ENCODE data around the gene PPP1R37. TPM values are rescaled to one million over a fixed set of nuclear protein-coding genes. Genes with fewer than 3 reads are reported as not detected.

PPP1R37 gene
- total RNA-seq, 2 donors from 2014 or later: 21.7 to 22.9 TPM

DNA sequence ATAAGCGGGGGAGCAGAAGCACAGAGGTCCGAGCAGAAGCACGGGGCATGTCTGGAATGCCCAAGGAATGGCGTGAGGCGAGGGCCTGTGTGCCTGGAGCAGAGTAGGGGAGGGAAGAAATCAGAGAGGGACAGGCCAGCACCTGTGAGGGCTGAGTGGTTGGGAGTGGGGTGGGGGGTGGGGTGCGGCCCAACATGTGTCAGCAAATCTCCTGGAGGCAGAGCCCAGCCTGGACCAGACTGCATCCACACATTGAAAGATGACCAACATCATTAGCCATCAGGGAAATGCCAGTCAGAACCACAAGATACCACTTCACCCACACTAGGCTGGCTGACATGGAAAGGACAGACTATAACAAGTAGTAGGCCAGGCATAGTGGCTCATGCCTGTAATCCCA is 42.9 kb upstream of the PPP1R37 start:
- H3K4me1 ChIP-seq: peaks cover 0 to 28% of the 10 kb centered on the region in 2 donors
- TF ChIP-seq, protein P1, sequence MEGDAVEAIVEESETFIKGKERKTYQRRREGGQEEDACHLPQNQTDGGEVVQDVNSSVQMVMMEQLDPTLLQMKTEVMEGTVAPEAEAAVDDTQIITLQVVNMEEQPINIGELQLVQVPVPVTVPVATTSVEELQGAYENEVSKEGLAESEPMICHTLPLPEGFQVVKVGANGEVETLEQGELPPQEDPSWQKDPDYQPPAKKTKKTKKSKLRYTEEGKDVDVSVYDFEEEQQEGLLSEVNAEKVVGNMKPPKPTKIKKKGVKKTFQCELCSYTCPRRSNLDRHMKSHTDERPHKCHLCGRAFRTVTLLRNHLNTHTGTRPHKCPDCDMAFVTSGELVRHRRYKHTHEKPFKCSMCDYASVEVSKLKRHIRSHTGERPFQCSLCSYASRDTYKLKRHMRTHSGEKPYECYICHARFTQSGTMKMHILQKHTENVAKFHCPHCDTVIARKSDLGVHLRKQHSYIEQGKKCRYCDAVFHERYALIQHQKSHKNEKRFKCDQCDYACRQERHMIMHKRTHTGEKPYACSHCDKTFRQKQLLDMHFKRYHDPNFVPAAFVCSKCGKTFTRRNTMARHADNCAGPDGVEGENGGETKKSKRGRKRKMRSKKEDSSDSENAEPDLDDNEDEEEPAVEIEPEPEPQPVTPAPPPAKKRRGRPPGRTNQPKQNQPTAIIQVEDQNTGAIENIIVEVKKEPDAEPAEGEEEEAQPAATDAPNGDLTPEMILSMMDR (IDR thresholded peaks at IDR 0.05): no peak
- no peak overlapping the region for H3K4me3 ChIP-seq
- H3K27me3 ChIP-seq: no peaks in the 10 kb centered on the region
- H3K36me3 ChIP-seq: peaks cover 37% of the 10 kb centered on the region
- no peaks in the 10 kb centered on the region for H3K9me3 ChIP-seq
- no peak overlapping the region for H3K27ac ChIP-seq
- DNase-seq (ENCODE audit: low spot score): no peak

DNA sequence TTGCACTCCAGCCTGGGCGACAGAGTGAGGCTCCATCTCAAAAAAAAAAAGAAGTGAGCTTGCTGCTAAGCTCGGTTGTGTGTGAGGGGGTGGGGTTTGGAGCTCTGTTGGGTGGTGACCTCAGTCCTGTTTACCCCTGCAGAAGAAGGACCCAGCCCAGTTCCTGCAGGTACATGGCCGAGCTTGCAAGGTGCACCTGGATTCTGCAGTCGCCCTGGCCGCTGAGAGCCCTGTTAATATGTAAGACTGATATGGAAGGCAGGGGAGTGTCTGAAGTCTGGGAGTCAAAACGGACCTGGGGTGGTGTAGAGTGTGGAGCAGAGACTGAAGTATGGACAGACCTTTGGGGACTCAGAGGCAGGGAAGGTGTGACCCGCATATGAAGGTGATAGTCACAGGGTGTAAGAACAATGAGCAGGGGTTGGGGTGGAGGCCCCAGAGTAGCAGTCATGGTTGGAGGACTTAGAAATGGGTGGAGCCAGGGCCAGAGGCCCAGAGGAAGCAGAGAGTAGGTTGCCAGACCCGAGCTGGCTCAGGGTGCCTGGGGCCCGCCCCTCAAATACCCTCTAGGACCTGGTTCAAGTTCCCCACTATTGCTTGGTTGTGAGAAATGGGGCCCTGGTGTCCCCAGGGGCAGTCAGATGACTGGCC is 40.9 kb upstream of the PPP1R37 start:
- Histone ChIP-seq H3K36me3 (peaks cover 42% of the 10 kb centered on the region), H3K4me3 (no peak overlapping the region), H3K27me3 (no peaks in the 10 kb centered on the region), H3K27ac (no peak overlapping the region), H3K4me1 (peaks cover 0 to 15% of the 10 kb centered on the region in 2 donors), H3K9me3 (no peaks in the 10 kb centered on the region)
- TF ChIP-seq, protein P1 (IDR thresholded peaks at IDR 0.05): no peak
- no peak for DNase-seq (ENCODE audit: low spot score)

DNA sequence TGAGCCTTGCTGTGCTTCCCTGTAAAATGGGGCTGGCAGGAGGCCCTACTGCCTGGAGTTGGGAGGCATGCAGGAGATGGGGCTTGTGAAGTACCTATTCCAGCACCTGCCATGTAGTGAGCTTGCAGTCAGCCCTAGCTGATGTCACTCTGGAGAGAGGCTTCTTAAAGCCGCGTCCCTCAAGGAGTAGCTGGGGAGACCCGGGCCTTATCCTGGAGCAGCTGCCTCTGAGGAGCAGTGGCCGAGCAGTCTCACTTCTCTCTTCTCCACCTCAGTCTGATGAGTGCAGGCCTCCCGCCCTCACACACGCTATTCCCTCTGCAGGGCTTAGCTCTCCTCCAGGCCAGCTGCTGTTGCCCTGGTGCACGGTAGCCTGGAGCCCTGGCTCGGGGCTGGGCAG is 36.1 kb upstream of the PPP1R37 start:
- peaks cover 90% of the 10 kb centered on the region for H3K36me3 ChIP-seq
- no peak overlapping the region for H3K27ac ChIP-seq
- no peaks in the 10 kb centered on the region for H3K27me3 ChIP-seq
- no peak for DNase-seq (ENCODE audit: low spot score)
- H3K4me3 ChIP-seq: no peak overlapping the region
- no peaks in the 10 kb centered on the region for H3K4me1 ChIP-seq
- H3K9me3 ChIP-seq: no peaks in the 10 kb centered on the region
- TF ChIP-seq, protein P1 (IDR thresholded peaks at IDR 0.05): no peak

DNA sequence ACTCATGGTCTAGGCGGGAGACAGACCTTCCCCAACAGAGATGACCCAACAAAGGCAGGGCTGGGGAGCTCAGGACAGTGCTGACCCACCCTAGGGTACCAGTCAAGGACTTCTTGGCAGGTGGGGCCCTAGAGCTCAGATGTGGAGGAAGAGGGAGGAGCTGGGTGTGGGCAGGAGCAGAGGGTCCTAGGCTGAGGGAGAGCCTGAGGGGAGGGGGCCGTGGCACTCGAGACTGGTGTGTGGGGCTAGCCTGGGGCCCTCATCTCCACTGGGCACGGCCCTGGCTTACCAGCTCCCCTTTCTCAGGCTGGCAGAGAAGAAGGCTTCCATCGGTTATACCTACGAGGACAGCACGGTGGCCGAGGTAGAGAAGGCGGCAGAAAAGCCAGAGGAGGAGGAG is 35.5 kb upstream of the PPP1R37 start:
- no peaks in the 10 kb centered on the region for H3K9me3 ChIP-seq
- H3K27me3 ChIP-seq: no peaks in the 10 kb centered on the region
- H3K4me1 ChIP-seq: no peaks in the 10 kb centered on the region
- H3K4me3 ChIP-seq: no peak overlapping the region
- no peak overlapping the region for H3K27ac ChIP-seq
- TF ChIP-seq, protein P1 (IDR thresholded peaks at IDR 0.05): no peak
- H3K36me3 ChIP-seq: peaks cover 96% of the 10 kb centered on the region
- DNase-seq (ENCODE audit: low spot score): no peak

DNA sequence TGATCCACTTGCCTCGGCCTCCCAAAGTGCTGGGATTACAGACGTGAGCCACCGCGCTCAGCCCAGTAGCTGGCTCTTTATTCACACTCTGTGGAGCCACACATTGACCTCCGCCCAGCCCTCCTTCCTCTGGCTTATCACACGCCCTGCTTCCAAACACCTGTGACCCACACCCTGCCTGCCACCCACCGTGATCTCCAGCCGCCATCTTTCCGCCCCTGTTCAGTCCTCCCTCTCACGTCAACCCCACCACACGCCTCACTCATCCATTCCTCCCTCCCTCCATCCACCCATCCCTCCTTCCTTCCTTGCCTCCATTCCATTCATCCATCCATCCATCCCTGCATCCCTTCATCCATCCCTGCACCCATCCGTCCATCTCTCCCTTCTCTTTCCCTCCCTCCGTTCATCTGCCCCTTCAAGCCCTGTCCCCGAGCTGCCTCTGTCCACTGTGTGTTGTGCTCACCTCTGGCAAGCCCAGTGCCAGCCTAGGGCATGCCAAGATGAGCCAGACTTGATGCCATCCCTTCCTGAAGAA is 34.3 kb upstream of the PPP1R37 start:
- Histone ChIP-seq H3K9me3 (no peaks in the 10 kb centered on the region), H3K27me3 (no peaks in the 10 kb centered on the region), H3K4me3 (no peak overlapping the region), H3K4me1 (no peaks in the 10 kb centered on the region), H3K27ac (no peak overlapping the region), H3K36me3 (peaks cover 99% of the 10 kb centered on the region)
- no peak for DNase-seq (ENCODE audit: low spot score)
- TF ChIP-seq, protein P1 (IDR thresholded peaks at IDR 0.05): no peak

Data from right atrium auricular region (tissue), 2 donors.